Measurements from ENCODE around the gene MROH2A. TPM values are rescaled to one million over a fixed set of nuclear protein-coding genes. Genes with fewer than 3 reads are reported as not detected.
"Not testable (repeated sequence)": the region's sequence is repeated elsewhere in the genome, so short reads cannot be mapped to it uniquely, and the experiment has no call there.

The MROH2A gene
- total RNA-seq, 2 donors from 2014 or later, result 2.3 TPM; not detected in 1

DNA sequence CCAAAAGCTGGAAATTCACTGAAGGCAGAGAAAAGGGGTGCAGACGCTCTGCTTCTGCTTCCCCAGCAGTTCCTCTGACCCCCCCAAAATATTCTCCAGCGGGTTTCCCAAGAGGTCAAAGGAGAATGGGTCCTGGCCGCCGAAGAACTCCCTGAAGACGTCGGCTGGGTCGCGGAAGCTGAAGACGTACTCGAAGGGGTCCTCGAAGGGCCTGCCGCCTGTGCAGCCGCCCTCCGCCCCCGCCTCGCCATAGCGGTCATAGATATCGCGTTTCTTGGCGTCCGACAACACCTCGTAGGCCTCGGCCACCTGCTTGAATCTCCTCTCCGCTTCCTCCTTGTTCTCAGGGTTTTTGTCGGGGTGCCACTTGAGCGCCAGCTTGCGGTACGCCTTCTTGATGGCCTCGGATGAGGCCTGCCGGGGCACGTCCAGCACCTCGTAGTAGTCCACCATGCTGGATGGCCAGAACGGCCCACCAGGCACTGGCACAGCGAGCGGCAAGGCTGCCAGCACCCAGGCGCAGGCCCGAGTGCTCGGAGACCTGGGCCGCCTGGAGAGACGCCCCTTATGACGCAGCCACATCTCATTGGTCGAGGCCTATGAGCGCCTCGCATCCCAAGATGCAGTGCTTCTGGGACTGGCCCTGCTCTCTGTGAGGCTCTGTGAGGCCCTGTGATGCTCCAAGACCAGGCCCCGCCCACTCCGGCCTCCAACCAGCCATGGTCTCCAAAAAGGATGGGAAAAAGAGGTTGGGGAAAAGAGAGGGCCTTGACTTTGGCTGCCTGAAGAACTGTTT, 34.5 kb upstream of the MROH2A start:
- Histone ChIP-seq H3K27me3 (replicated peaks; ENCODE audit: insufficient read depth) (no peaks in the 10 kb centered on the region), H3K27ac (no peak overlapping the region), H3K4me3 (no peak overlapping the region), H3K4me1 (replicated peaks) (no peaks in the 10 kb centered on the region), H3K9me3 (no peaks in the 10 kb centered on the region), H3K36me3 (no peaks in the 10 kb centered on the region)
- 94% methylated on average over 46 of the region's 46 CpGs for whole genome bisulfite sequencing
- intact Hi-C loops (cut with DNase I), result no loop called here
- DNase-seq (ENCODE audit: low spot score), result no peak
- TF ChIP-seq POLR2A (IDR thresholded peaks at IDR 0.05) (no peak), CTCF (IDR thresholded peaks at IDR 0.05) (no peak), POLR2AphosphoS5 (IDR thresholded peaks at IDR 0.05) (no peak)

- Histone ChIP-seq H3K36me3 (no peaks in the 10 kb centered on the region), H3K4me1 (replicated peaks) (no peaks in the 10 kb centered on the region), H3K4me3 (no peak overlapping the region), H3K9me3 (no peaks in the 10 kb centered on the region), H3K27me3 (replicated peaks; ENCODE audit: insufficient read depth) (no peaks in the 10 kb centered on the region), H3K27ac (no peak overlapping the region)
- TF ChIP-seq CTCF (IDR thresholded peaks at IDR 0.05) (no peak), POLR2AphosphoS5 (IDR thresholded peaks at IDR 0.05) (no peak), POLR2A (IDR thresholded peaks at IDR 0.05) (no peak)
- 58% methylated on average over 5 of the region's 5 CpGs for WGBS
- intact Hi-C loops (cut with DNase I), result no loop called here
- DNase-seq (ENCODE audit: low spot score), result no peak
Measured at GRCh38 chr2:233745073-233745755, 32.9 kb upstream of the MROH2A start.

DNA sequence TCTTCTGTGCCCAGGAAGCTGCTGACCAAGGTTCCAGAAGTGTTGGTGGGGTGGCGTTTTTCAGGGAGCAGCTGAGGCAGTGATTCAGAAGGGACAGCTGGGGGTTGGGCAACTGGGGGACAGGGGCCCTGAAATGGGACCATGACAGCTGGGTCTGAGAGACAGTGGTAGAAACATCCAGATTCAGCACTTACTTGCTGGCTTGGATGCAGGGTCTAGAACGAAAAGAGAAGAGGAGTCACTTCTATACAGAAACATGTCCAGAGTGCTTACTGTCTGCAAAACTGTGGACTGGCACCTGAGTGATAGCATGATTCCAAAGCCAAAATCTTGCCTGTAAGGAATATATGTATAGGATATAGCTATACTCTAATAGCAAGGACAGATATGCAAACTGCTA, 32.3 kb upstream of the MROH2A start:
- H3K27me3 ChIP-seq (replicated peaks; ENCODE audit: insufficient read depth); intact Hi-C loops (cut with DNase I); DNase-seq (ENCODE audit: low spot score); H3K9me3 ChIP-seq; H3K4me3 ChIP-seq; H3K4me1 ChIP-seq (replicated peaks); H3K27ac ChIP-seq; H3K36me3 ChIP-seq: not testable (repeated sequence)
- WGBS, result 89% methylated on average over 2 of the region's 2 CpGs

DNA sequence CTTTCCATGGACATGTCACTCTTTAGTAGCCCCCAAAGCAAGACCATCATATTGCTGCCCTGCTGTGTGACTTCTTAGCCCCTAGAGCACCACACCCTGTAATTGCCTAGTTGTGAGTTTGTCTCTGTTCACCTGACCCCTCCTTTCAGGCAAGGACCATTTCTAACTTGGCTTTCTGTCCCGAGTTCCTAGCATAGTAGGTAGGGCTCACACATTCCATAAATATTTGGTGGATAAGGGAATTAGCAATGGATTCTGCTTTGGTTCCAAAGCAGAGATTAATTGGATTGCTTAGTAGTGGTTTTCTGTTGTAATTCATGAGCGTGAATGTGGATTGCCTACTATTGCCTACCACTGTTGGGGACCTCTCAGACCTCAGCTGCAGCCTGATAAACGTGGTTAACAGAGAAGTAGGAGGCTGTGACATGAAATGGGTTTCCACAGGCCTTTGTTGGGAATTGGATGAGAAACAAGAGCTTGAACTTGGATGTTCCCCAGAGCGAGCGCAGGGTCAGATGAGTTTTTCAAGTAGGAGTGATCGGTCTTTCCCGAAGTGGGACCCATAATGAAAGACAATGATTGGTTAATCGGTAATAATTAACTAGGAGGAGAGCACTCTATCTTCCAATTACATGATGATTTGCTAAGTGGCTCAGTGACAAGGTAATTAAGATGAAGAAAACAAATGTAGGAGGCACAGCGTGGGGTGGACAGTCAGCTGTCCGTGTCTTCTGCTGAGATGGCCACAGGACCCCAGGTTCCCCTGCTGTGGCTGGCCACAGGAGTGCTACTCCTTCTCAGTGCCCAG, 31.5 kb upstream of the MROH2A start:
- no peak for TF ChIP-seq CTCF (IDR thresholded peaks at IDR 0.05)
- no peak for TF ChIP-seq POLR2A (IDR thresholded peaks at IDR 0.05)
- no peak for TF ChIP-seq POLR2AphosphoS5 (IDR thresholded peaks at IDR 0.05)
- H3K27me3 ChIP-seq (replicated peaks; ENCODE audit: insufficient read depth), result no peaks in the 10 kb centered on the region
- intact Hi-C loops (cut with DNase I), result no loop called here
- no peaks in the 10 kb centered on the region for H3K4me1 ChIP-seq (replicated peaks)
- H3K27ac ChIP-seq, result no peak overlapping the region
- H3K9me3 ChIP-seq, result no peaks in the 10 kb centered on the region
- no peaks in the 10 kb centered on the region for H3K36me3 ChIP-seq
- H3K4me3 ChIP-seq, result no peak overlapping the region
- no peak for DNase-seq (ENCODE audit: low spot score)
- WGBS, result 78% methylated on average over 10 of the region's 10 CpGs

- WGBS, result 94% methylated on average over 6 of the region's 6 CpGs
- Histone ChIP-seq H3K27ac (no peak overlapping the region), H3K4me3 (no peak overlapping the region), H3K4me1 (replicated peaks) (no peaks in the 10 kb centered on the region), H3K27me3 (replicated peaks; ENCODE audit: insufficient read depth) (no peaks in the 10 kb centered on the region), H3K36me3 (no peaks in the 10 kb centered on the region), H3K9me3 (no peaks in the 10 kb centered on the region)
- TF ChIP-seq CTCF (IDR thresholded peaks at IDR 0.05) (no peak), POLR2AphosphoS5 (IDR thresholded peaks at IDR 0.05) (no peak), POLR2A (IDR thresholded peaks at IDR 0.05) (no peak)
- DNase-seq (ENCODE audit: low spot score), result no peak
- intact Hi-C loops (cut with DNase I), result no loop called here
Measured at GRCh38 chr2:233747283-233747544, 30.9 kb upstream of the MROH2A start.

- 91% methylated on average over 2 of the region's 2 CpGs for WGBS
- H3K36me3 ChIP-seq; H3K4me1 ChIP-seq (replicated peaks); H3K27ac ChIP-seq; intact Hi-C loops (cut with DNase I); H3K27me3 ChIP-seq (replicated peaks; ENCODE audit: insufficient read depth); H3K4me3 ChIP-seq; DNase-seq (ENCODE audit: low spot score); H3K9me3 ChIP-seq: not testable (repeated sequence)
Measured at GRCh38 chr2:233750689-233751088, 27.4 kb upstream of the MROH2A start.

DNA sequence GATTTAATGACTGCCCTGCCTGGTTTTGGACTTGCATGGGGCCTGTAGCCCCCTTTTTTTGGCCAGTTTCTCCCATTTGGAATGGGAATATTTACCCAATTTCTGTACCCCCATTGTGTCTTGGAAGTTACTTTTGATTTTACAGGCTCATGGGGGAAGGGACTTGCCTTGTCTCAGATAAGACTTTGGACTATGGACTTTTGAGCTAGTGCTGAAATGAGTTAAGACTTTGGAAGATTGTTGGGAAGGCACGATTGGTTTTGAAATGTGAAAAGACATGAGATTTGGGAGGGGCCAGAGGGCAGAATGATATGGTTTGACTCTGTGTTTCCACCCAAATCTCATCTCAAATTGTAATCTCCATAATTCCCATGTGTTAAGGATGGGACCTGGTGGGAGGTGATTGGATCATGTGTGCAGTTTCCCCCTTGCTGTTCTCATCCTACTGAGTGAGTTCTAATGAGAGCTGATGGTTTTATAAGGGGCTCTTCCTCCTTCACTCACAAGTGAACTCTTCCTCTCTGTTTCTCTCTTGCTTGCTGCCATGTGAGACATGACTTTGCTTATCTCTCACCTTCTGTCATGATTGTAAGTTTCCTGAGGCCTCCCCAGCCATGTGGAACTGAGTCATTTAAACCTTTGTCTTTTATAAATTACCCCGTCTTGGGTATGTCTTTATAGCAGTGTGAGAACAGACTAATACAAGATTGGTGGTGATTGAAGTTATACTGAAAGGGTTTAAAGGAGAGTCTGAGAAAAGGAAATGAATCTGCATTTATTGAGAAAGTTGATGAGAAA, 26.7 kb upstream of the MROH2A start:
- H3K27ac ChIP-seq; H3K9me3 ChIP-seq; H3K4me1 ChIP-seq (replicated peaks); H3K27me3 ChIP-seq (replicated peaks; ENCODE audit: insufficient read depth); H3K36me3 ChIP-seq; intact Hi-C loops (cut with DNase I); DNase-seq (ENCODE audit: low spot score); H3K4me3 ChIP-seq: not testable (repeated sequence)
- 76% methylated on average over 2 of the region's 2 CpGs for WGBS

Measured in prostate gland (tissue), 2 donors.